Activated CD8-positive, alpha-beta memory T cell treated with anti-CD3 and anti-CD28 coated beads for 1 hour (primary cell): ENCODE measurements around the gene UPK3A.
"Not testable (repeated sequence)": the region's sequence is repeated elsewhere in the genome, so short reads cannot be mapped to it uniquely, and the experiment has no call there.

Experiments
- DNase-seq, 2 donors: peaks; one replicate each; pipeline ENCODE4 v3.0.0-alpha.2; 2020; ENCODE audit warnings: low read depth in 1 of 2; ENCODE audit errors: extremely low read depth in 1 of 2

The UPK3A gene

GRCh38 chr22:45324311-45324711 lies 39.6 kb downstream of the UPK3A start:
- no peak for DNase-seq

GRCh38 chr22:45328261-45328660 lies 43.5 kb downstream of the UPK3A start:
- not testable (repeated sequence) for DNase-seq

- DNase-seq: no peak
Observed at GRCh38 chr22:45328822-45329529, 44.2 kb downstream of the UPK3A start.

- DNase-seq: no peak
Observed at GRCh38 chr22:45329530-45329936, 44.8 kb downstream of the UPK3A start.

GRCh38 chr22:45330548-45330947 lies 45.8 kb downstream of the UPK3A start:
- DNase-seq: no peak

GRCh38 chr22:45331486-45331885 lies 46.7 kb downstream of the UPK3A start:
- DNase-seq: no peak

GRCh38 chr22:45332001-45332400 lies 47.3 kb downstream of the UPK3A start:
- no peak for DNase-seq

GRCh38 chr22:45334068-45334467 lies 49.3 kb downstream of the UPK3A start:
- DNase-seq: no peak

GRCh38 chr22:45334528-45334927 lies 49.8 kb downstream of the UPK3A start:
- no peak for DNase-seq

- no peak for DNase-seq
Observed at GRCh38 chr22:45335021-45335818, 50.5 kb downstream of the UPK3A start.

- DNase-seq: no peak
Observed at GRCh38 chr22:45335854-45336522, 51.2 kb downstream of the UPK3A start.

GRCh38 chr22:45336971-45337431 lies 52.3 kb downstream of the UPK3A start:
- no peak for DNase-seq

- no peak for DNase-seq
Observed at GRCh38 chr22:45337536-45337935, 52.8 kb downstream of the UPK3A start.

- DNase-seq: no peak
Observed at GRCh38 chr22:45338795-45339194, 54.0 kb downstream of the UPK3A start.

GRCh38 chr22:45340323-45340722 lies 55.6 kb downstream of the UPK3A start:
- DNase-seq: no peak

- DNase-seq: peak in 1 of 2 donors; percentile 33
Observed at GRCh38 chr22:45341498-45341897, 56.7 kb downstream of the UPK3A start.

- DNase-seq: no peak
Observed at GRCh38 chr22:45343143-45343542, 58.4 kb downstream of the UPK3A start.

GRCh38 chr22:45344334-45344733 lies 59.6 kb downstream of the UPK3A start:
- no peak for DNase-seq
